ENCODE measurements around the gene AMZ1.

The AMZ1 gene

GRCh38 chr7:2651847-2652735, 35.9 kb upstream of the AMZ1 start:
- no peak for DNase-seq (ENCODE audit: low spot score)

DNA sequence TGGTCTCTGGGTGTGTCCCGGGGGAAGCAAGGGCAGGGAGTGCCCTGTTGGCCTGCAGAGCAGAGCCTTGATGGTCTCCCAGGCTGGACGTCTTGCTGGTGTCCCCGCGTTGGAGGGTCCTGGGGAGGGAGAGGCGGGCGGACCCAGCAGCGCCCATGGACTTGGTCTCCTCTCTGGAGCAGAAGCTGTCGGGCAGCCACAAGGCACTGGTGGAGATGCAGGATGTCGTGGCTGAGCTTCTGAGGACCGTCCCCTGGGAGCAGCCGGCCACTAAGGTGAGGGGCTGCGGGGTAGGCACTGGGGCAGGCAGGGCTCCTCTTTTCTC, 35.3 kb upstream of the AMZ1 start:
- DNase-seq (ENCODE audit: low spot score): no peak

- DNase-seq (ENCODE audit: low spot score): no peak
Observed at GRCh38 chr7:2654059-2654458, 33.9 kb upstream of the AMZ1 start.

GRCh38 chr7:2655870-2656614, 32.0 kb upstream of the AMZ1 start:
- no peak for DNase-seq (ENCODE audit: low spot score)

GRCh38 chr7:2657208-2657607, 30.8 kb upstream of the AMZ1 start:
- DNase-seq (ENCODE audit: low spot score): no peak

DNA sequence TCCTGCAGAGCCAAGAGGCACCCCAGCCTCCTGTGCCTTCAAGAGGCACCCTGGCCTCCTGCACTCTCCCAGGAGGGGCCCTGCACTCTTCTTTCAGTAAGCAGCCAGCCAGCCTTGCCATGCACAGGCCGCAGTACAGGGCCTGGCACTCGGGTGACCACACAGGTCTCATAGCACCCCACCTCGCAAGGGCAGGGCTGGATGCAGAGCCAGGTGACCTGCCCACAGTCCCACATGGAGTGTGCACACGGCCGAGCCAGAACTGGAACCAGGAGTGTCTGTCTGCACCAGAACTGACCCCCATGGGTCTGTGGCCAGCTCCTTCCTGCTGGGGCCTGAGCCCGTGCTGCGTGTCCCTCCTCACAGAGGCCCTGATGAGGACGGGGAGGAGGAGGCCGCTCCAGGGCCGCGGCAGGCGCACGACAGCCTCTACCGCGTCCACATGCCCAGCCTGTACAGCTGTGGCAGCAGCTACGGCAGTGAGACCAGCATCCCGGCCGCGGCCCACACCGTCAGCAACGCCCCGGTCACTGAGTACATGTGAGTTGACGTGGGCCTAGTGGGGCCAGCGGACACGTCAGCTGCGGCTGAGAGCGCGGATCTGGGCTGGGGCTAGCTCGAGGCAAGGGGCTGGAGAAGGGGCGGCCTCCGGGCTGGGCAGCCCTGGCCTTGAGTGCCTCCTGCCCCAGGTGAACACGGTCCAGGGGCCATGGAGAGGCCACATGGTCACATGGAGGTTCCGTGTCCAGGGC, 29.9 kb upstream of the AMZ1 start:
- no peak for DNase-seq (ENCODE audit: low spot score)

GRCh38 chr7:2658941-2659340, 29.1 kb upstream of the AMZ1 start:
- DNase-seq (ENCODE audit: low spot score): no peak

- DNase-seq (ENCODE audit: low spot score): no peak
Observed at GRCh38 chr7:2659556-2660358, 28.2 kb upstream of the AMZ1 start.

DNA sequence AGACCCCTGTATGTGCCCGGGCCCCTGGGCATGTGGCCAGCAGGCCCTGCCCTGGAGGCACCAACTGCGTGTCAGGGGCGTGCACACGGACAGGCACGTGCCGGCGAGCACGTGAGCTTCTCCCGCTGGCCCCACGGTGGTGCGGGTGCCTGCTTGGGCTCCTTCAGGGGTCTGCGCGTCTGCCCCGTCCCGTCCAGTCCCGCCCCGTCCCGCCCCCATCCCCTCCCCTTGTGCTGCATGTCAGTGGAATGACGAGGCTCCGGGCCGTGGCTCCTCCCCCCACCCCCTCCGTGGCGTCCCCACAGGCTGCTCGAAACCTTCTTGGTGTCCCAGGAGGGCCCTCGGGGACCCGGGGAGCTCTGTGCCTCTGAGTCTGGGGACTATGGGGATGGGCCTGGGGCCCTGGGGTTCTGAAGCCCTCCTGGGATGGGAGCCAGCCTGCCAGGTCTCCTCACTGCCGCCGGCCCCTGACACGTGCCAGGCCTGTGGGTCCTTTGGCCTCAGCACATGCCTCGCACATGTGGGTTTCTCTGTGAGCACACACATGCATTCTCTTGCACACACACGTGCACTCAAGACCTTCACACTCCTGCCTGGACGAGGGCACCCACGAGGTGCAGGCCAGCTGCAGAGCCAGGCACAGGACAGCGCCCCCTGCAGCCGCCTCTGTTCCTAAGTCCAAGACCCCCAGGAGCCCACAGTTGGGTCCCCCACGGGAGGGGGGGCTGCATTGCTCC, 27.5 kb upstream of the AMZ1 start:
- DNase-seq (ENCODE audit: low spot score): no peak

DNA sequence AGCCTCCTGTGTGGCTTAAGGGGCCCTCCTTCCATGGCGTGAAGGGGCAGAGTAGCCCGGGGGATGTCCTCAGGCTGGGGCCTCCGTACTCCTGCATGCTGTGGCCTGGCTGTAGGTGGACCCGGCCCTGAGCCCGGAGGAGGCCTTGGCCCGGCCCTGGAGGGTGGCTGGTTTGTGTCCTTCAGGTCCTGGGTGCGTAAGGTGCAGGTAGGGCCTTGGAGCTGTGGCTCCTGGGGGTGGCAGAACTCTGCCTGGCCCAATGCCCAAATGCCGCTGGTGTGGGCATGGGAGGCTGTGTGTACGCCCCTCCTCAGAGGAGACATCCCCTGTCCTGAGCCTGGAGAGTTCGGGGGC, 26.9 kb upstream of the AMZ1 start:
- no peak for DNase-seq (ENCODE audit: low spot score)

- no peak for DNase-seq (ENCODE audit: low spot score)
Observed at GRCh38 chr7:2661602-2662272, 26.3 kb upstream of the AMZ1 start.

- no peak for DNase-seq (ENCODE audit: low spot score)
Observed at GRCh38 chr7:2662273-2663120, 25.5 kb upstream of the AMZ1 start.

GRCh38 chr7:2663121-2663886, 24.7 kb upstream of the AMZ1 start:
- no peak for DNase-seq (ENCODE audit: low spot score)

- DNase-seq (ENCODE audit: low spot score): no peak
Observed at GRCh38 chr7:2663960-2664359, 24.0 kb upstream of the AMZ1 start.

DNA sequence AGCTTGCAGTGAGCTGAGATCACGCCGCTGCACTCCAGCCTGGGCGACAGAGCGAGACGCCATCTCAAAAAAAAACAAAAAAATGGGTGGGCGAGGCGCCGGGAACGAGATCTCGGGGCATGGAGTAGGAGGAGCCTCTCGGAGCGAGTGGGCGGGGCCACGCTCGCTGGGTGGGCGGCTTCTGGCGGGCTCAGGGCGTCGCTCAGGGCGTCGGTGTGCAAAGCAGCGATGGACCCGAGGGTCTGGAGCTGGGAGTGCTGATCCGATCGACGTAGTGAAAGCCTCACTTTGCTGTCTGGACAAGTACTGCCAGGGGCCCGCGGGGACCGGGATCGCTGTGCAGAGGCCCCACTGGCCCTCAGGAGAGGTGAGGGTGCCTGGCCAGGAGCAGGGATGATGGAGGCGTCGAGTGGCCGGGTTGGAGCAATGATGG, 22.6 kb upstream of the AMZ1 start:
- no peak for DNase-seq (ENCODE audit: low spot score)

- DNase-seq (ENCODE audit: low spot score): no peak
Observed at GRCh38 chr7:2666155-2666554, 21.8 kb upstream of the AMZ1 start.

DNA sequence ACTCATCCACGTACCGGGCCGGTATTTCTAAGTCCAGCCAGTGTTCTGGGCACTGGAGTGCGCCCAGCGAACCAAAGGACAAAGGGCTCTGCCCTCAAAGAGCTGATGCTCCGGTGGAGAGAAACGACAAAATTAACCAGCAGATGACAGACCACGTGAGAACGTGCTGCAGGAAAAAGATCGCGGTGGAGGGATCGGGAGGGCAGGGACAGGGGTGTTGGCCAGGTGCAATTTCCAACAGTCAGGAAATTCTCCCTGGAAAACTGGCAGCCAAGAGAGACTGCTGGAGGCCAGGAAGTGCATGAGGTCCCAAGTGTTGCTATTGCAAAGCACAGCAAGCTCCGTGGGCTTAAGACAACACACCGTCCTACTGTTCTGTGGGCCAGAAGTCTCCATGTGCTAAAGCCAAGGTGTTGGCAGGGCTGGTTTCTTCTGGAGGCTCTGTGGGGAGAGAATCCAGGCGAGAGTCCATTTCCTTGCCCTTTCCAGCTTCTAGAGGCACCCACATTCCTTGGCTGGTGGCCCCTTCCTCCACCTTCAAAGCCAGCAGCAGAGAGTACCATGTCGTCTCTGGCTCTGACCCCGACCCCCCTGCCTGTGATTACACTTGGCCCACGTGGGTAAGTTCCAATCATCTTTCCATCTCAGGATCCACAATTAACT, 21.3 kb upstream of the AMZ1 start:
- DNase-seq (ENCODE audit: low spot score): no peak

DNA sequence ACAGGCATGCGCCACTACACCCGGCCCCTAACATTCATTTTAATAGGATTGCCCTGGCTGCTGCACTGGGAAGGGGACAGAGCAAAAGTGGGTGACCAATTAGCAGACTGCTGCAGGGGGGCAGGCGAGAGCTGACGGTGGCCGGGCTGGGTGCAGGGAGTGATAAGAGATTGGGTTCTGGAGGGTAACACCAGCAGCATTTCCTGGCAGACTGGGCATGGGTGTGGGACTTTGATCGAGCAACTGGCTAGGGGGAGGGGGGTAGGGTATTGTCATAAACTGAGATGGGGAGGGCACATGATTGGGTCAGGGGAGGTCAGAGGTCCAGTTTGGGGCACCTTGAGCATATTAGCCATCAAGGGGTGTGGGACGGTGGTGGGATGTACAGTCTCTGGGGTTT, 20.2 kb upstream of the AMZ1 start:
- no peak for DNase-seq (ENCODE audit: low spot score)
